NT2/D1 (cell line): ENCODE measurements around the gene NLRP1.

Source experiments
- DNase-seq: peaks from one replicate; pipeline ENCODE4 v3.0.0-alpha.2; 2011; ENCODE audit warnings: low read depth, low spot score
- H3K27me3 ChIP-seq: 2 replicates; pipeline ENCODE4 v1.6.0; 2011; ENCODE audit warnings: mild to moderate bottlenecking; ENCODE audit not compliant: insufficient read length, insufficient read depth
- H3K36me3 ChIP-seq: 2 replicates; pipeline ENCODE4 v1.6.1; 2011; ENCODE audit warnings: mild to moderate bottlenecking, low read length, mixed read lengths; ENCODE audit not compliant: insufficient read depth, insufficient read length
- H3K4me1 ChIP-seq: 2 replicates; pipeline ENCODE4 v1.5.1; 2011; ENCODE audit not compliant: insufficient read depth, insufficient read length
- H3K4me3 ChIP-seq: 2 replicates; pipeline ENCODE4 v1.5.1; 2011; ENCODE audit warnings: low read depth; ENCODE audit not compliant: insufficient read length
- H3K9ac ChIP-seq: 2 replicates; pipeline ENCODE4 v1.6.0; 2011; ENCODE audit warnings: low read depth; ENCODE audit not compliant: insufficient read length
- H3K9me3 ChIP-seq: 2 replicates; pipeline ENCODE4 v1.5.1; 2011; ENCODE audit warnings: mild to moderate bottlenecking, low read length; ENCODE audit not compliant: insufficient read depth
- SUZ12 ChIP-seq: IDR thresholded peaks from 2 replicates; pipeline ENCODE4 v1.6.1; 2011; ENCODE audit not compliant: insufficient read length, insufficient read depth; ENCODE audit errors: extremely low read depth
- YY1 ChIP-seq: IDR thresholded peaks from 2 replicates; pipeline ENCODE4 v1.6.1; 2011; ENCODE audit not compliant: insufficient read length, insufficient read depth
- ZNF274 ChIP-seq: IDR thresholded peaks from 2 replicates; pipeline ENCODE4 v1.6.1; 2011; ENCODE audit warnings: mild to moderate bottlenecking, low read depth, low read length

NLRP1 gene

GRCh38 chr17:5621026-5621425 is 36.7 kb upstream of the NLRP1 start:
- H3K9ac ChIP-seq: no peak overlapping the region
- no peaks in the 10 kb centered on the region for H3K27me3 ChIP-seq
- no peaks in the 10 kb centered on the region for H3K9me3 ChIP-seq
- H3K4me1 ChIP-seq: no peaks in the 10 kb centered on the region
- H3K4me3 ChIP-seq: no peak overlapping the region
- H3K36me3 ChIP-seq: no peaks in the 10 kb centered on the region
- TF ChIP-seq SUZ12 (no peak), YY1 (no peak), ZNF274 (no peak)
- no peak for DNase-seq

DNA sequence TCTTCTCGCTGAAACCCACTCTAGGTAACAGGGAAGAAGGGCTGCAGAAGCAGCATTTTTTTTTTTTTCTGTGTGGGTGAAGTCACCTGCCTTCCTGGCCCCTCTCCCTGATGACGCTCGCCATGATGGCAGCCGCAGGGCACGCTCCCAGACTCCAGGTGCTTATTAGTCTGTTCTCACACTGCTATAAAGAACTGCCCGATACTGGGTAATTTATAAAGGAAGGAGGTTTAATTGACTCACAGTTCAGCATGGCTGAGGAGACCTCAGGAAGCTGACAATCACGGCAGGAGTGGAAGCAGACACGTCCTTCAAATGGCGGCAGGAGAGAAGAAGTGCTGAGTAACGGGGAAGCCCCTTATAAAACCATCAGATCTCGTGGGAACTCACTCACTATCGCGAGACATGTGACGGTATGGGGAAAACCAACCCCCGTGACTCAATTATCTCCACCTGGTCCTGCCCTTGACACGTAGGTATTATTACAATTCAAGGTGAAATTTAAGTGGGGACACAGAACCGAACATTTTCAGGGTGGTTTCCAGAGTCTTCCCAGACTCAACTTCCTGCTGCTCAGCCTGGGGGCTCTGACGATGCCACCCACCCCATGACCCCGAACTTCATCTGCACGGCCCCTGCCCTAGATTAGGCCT is 34.9 kb upstream of the NLRP1 start:
- H3K4me1 ChIP-seq: no peaks in the 10 kb centered on the region
- no peaks in the 10 kb centered on the region for H3K9me3 ChIP-seq
- no peaks in the 10 kb centered on the region for H3K27me3 ChIP-seq
- no peak for TF ChIP-seq SUZ12
- no peak for TF ChIP-seq YY1
- no peak for TF ChIP-seq ZNF274
- no peak overlapping the region for H3K4me3 ChIP-seq
- H3K9ac ChIP-seq: no peak overlapping the region
- no peak for DNase-seq
- H3K36me3 ChIP-seq: no peaks in the 10 kb centered on the region

DNA sequence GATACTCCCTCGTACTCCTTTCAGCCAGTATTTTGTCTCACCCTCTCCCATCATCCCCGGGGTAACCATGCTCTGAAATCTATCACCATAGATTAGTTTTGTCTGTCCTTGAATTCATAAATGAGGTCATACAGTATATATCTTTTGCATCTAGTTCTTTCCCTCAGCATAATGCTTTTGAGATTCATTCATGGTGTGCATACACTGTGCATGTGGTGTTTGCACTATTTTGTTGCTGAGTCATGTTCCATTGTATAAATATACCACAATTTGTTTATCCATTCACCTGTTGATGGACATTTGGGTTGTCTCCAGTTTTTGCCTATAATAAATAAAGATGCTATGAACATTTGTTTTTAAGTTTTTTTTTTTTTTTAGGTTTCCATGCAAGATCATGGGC is 34.2 kb upstream of the NLRP1 start:
- no peaks in the 10 kb centered on the region for H3K27me3 ChIP-seq
- H3K9me3 ChIP-seq: no peaks in the 10 kb centered on the region

DNA sequence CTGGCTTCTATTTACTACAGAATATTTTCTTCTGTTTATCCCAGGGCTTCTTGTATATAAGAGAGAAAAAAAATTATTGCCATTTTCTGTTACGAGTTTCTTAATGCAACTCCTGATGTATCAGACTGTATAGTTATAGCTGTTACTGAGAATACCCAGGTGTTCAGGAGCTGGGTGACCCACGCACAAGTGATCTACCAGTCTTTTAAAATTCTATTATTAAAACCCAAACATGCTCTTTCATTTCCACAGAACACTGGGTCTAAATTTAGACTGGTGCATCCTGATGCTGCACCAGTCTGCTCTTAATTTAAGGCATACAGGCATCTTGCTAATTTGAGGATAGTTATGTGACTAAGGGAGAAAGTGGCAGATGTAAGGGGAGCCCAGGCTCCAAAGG is 31.2 kb upstream of the NLRP1 start:
- TF ChIP-seq YY1 (no peak), ZNF274 (no peak), SUZ12 (no peak)
- Histone ChIP-seq H3K9ac (no peak overlapping the region), H3K27me3 (no peaks in the 10 kb centered on the region), H3K4me1 (no peaks in the 10 kb centered on the region), H3K9me3 (no peaks in the 10 kb centered on the region), H3K4me3 (no peak overlapping the region), H3K36me3 (no peaks in the 10 kb centered on the region)
- DNase-seq: no peak

More for the DNA sequence above, 34.2 kb upstream of the NLRP1 start:
- Histone ChIP-seq H3K4me1 (no peaks in the 10 kb centered on the region), H3K4me3 (no peak overlapping the region), H3K36me3 (no peaks in the 10 kb centered on the region), H3K9ac (no peak overlapping the region)
- DNase-seq: no peak
- TF ChIP-seq ZNF274 (no peak), YY1 (no peak), SUZ12 (no peak)

DNA sequence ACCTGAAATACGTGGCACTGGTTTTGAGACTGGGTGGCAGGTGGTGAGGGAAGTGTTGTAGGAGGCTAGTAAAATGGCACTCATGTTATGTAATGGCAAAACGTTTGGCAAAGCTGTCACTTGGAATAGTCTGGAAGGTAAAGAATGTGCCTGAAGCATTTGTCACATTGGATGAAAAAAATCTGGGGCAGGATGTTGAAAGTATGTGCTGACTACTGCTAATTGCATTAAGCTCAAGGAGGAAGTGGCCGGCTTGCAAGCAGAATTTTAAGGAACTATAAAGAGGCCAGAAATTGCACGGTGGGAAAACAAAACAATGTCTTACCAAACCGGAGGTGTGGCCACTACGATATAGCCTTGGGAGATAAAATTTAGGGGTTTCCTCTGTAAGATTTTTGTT is 26.6 kb upstream of the NLRP1 start:
- Histone ChIP-seq H3K27me3 (no peaks in the 10 kb centered on the region), H3K9me3 (no peaks in the 10 kb centered on the region), H3K9ac (no peak overlapping the region), H3K4me1 (no peaks in the 10 kb centered on the region), H3K4me3 (no peak overlapping the region), H3K36me3 (no peaks in the 10 kb centered on the region)
- TF ChIP-seq ZNF274: no peak
- TF ChIP-seq YY1: no peak
- TF ChIP-seq SUZ12: no peak
- DNase-seq: no peak

GRCh38 chr17:5608399-5609112 is 24.2 kb upstream of the NLRP1 start:
- Histone ChIP-seq H3K9me3 (peaks cover 6% of the 10 kb centered on the region; the same call in 1 of the 2 replicates), H3K27me3 (no peaks in the 10 kb centered on the region), H3K4me1 (no peaks in the 10 kb centered on the region), H3K9ac (no peak overlapping the region), H3K4me3 (no peak overlapping the region), H3K36me3 (no peaks in the 10 kb centered on the region)
- no peak for DNase-seq
- TF ChIP-seq YY1 (no peak), SUZ12 (no peak), ZNF274 (no peak)

DNA sequence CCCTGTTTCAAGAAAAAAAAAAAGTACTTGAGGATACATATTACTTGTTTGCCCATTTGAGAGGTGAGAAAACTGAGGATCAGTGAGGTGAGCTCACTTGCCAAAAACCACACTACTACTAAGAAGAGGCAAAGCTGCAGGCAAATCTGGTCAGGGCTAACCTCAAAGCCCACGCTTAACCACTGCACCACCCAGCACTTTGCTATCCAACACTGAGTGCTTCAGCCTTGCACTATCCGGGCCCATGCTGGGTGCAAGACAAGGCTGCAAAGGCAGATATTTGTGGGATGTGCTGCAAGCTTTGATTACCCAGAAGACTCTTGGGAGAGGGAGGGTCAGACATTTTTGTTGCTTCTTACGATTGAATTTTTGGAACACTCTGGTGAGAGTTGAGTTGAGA is 23.6 kb upstream of the NLRP1 start:
- Histone ChIP-seq H3K9me3 (peaks cover 6% of the 10 kb centered on the region; the same call in 1 of the 2 replicates), H3K9ac (no peak overlapping the region), H3K4me1 (no peaks in the 10 kb centered on the region), H3K4me3 (no peak overlapping the region), H3K36me3 (no peaks in the 10 kb centered on the region), H3K27me3 (no peaks in the 10 kb centered on the region)
- DNase-seq: no peak
- TF ChIP-seq ZNF274 (no peak), YY1 (no peak)
